ENCODE results near the gene CHCHD6.

The CHCHD6 gene

DNA sequence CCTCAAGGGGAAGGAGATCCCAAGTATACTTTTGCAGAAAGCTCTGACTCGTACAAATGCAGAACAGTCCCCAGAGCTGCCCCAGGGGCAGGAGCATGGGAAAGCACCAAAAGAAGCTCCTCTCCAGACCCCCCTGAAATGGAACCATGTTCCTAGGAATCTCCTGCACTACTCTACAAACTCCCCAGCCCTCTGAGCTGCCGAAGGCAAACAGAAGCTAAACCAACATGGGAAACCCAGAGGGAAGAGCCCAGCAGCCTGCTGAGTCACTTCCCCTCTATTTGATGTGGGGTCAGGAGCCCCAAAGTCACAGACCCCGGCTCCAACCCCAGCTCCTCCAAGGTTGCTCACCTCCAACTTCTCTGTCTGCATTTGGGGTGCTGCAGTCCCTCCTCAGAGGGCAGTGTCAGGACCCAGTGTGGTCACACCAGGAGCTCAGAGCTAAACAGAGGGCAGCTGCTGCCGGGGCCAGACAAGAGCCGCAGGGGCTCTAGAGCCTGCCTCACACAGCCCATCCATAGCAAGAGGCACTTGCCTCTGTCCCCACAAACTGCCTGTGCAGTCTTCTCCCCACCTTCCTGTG lies 275.1 kb downstream of the CHCHD6 start:
- no peak for DNase-seq (ENCODE audit: low read depth in 2 of 2)

DNA sequence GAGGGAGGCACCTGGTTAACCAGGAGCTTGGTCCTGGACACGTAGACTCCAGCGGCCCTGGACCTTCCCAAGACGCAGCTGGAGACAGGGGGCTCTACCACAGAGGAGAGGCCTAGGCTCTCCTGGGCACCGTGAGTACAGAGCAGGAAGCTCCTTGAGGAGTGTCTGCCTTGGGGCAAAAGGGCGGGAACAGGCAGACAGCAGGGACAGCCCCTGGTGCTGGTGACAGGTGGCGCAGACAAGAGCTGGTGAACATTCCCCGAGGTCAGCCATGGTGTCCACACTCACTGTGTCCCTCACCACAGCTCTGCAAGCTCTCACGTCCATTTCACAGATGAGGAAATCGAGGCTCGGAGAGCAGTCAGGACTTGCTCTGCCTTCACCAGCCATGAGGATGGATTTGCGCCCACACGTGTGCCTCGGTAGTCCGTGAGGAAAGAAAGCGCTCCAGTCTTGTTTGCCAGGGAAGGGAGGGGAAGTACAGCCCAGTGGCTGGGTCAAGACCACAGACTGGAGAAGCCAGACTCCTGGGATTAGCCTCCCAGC lies 276.3 kb downstream of the CHCHD6 start:
- no peak for DNase-seq (ENCODE audit: low read depth in 2 of 2)

DNA sequence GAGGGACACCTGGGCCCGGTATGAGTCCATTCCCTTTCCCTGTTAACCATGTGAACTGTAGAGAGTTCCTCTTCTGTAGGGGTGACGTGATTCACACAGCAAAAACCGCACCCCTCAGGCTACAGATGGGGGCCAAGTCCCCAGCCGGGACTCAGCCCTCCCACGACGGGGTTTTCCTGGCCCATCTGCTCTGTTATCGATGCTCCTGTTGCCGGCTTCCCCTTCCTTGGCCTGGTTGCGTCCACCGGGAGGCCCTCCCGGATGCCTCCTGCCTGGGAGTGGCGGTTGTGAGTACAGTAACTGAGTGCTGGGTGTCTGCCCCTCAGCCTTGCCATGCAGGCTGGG lies 278.1 kb downstream of the CHCHD6 start:
- DNase-seq (ENCODE audit: low read depth in 2 of 2), result no peak

DNA sequence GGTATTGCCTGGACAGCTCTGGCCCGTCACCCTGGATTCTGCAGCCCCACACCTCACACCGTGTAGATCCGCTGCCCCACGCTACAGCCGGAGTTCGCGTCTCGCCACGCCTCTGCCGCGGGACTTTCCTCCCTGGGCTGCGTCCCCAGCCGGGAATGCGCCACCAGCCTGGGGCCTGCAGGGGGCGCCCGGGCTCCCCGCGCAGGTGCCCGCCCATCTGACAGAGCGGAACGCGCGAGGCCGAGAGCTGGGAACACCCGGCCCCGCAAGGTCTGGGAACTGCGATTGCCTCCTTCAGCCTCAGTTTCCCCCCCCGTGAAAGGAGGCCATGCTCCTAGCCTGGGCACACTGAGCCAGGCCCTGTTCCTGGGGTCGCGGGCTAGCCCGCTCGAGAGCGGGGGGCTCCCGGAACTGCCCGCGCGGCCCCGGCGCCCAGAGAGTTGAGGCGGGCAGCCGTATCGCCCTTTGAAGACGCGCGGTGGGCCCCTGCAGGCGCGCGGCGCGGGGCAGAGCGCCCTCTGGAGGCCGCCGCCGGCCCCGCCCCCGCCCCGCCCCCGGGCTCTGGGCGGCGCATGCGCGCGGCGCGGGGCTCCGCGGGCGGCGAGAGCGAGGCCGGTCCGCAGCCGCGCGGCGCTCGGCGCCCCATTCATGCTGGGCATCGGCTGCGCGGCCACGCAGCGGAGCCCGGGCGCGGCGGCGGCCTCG lies 278.6 kb downstream of the CHCHD6 start, which contains the start of gene PLXNA1:
TSS of gene PLXNA1 (plus strand) at position 645 of the 705 bp plus-strand sequence. CDS start 5,479 bp downstream, outside the sequence.
- DNase-seq (ENCODE audit: low read depth in 2 of 2), result peak; percentile 44 to 50

DNA sequence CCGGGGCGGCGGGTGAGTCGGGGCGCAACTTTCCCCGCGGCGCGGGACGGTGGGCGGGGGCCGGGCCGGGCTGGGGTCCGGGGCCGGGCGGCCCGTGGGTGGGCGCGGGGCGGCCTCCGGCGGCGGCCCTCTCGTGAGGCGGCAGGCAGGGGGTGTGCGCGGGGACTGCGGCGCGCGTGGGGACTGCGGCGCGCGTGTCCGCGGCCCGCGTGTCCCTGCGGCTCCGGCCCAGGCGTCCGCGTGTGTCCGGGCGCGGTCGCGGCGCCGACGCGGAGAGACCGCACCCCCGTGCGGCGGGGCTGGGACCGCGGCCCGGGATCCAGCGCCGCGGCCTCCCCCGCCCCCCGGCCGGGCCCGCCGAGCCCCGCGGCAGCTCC lies 279.2 kb downstream of the CHCHD6 start:
- DNase-seq (ENCODE audit: low read depth in 2 of 2), result no peak

DNA sequence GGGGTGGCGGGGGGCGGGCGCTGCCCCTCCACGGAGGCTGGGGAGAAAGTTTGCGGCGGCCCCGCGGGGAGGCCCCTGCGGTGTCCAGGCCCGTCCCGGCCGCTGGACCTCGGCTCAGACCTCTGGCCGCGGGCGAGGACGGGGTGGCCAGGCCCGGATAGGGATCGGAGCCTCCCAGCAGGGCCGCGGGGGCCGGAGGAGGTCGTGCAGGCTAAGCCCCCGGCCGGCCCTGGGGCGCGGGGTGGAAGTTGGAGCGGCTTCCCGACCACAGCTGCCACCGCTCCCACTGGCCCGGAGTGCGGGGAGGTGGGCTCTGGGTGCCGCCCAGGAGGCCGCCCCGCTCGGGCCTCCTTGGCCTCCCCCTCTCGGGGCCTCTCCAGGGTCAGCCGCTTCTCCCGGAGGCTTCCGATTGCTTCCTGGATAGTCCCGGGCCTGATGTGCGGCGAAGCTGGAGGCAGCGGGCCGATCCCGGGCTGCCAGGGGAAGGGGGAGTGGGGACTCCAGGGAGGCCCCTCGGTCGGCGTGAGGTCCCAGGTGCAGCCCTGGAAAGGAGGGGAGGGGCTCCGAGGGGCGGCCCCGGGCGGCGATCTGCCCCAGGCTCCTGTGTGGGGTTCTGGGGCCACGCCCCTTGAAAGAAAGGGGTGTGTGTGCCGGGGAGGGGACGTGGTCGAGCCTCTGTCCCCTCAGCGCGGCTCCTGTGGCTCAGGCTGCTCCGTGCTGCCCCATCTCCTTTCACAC lies 279.8 kb downstream of the CHCHD6 start:
- DNase-seq (ENCODE audit: low read depth in 2 of 2), result no peak

DNA sequence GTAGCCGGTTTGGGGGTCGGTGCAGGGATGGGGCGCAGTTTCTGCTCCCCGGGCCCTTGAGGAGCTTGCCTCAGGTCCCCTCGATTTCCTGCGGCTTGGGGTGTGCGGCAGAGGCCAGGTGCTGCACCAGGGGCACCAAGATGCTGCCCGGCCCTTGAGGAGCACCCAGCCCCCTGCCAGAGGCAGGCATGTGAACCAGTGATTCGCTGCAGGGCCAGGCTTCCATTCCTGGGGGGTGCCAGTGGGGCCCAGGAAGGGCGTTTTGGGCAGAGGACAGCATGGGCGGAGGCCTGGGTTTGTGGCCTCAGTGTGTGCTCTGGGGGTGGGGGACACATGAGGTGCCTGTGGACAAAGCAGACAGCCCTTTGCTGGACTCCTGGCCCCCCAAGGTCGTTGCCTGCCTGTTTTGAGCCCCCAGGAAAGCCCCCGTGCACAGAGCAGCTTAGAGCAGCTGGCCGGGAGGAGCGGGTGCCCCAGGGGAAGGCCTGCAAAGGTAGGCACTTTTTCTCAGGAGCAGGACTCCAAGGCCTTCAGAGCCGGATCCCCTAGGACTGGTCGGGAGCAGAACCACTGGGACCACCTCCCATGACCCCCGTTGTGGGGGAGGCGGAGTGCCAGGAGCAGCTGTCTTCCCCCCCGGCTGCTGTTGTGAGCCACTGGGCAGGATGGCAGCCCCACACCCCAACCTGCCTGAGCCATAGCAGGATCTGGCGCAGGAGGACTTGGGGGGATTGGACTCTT lies 280.5 kb downstream of the CHCHD6 start:
- no peak for DNase-seq (ENCODE audit: low read depth in 2 of 2)

DNA sequence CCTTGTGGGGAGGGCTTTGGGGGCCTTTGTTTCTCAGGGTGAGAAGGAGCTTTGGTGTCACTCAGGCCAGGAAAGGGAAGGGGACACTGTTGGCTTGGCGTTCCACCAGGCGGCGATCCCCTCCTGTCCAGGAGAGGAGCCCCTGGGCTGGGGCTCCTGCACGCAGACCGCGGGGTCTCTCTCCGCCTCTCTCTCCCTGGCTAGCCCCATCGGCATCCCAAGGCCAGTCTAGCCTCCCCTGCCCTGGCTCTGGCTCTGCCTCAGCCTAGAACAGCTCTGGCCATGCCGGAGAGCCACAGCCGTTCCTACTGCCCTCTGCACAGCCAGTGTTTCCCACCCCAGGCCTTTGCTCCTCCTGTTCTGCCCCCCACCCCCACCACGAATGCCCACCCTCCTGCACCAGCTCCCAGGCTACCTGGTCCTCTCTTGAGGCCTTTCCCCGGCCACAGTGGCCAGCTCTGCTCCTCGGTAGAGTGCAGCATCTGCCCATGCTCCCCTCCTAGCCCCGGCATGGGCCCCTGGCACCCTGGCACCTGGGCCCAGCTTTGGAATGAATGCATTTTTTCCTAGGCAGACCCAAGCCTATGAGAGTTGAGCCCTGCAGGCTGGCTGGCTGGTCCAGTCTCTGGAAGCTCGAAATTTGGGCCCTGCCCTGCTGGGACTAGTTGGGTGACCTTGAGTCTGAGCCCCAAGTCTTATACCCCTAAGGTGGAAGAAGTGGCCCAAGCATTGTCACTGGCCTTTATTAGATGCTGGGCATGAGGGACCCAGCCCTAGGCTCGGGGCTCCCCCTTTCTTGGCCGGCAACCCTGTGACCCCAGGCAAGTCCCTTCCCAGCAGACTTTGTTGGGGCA lies 281.3 kb downstream of the CHCHD6 start:
- no peak for DNase-seq (ENCODE audit: low read depth in 2 of 2)

DNA sequence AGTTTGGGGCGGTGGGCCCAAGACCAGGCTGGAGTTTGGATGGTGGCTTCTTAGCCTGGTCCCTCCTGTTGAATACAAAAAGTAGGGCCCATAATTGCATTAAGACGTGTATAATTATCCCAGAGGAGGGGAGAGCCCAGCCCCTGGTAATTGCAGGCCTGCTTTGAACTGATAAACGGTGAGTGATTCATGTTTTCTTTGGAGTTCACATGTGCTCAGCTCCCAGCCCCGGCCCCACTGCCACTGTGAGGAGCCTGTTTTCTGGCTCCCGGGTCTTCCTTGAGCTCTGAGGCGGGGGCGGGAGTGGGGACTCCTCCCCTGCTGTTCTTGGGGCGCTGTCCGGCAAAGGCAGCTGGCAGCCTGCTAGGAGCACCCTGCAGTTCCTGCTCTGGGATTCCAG lies 282.0 kb downstream of the CHCHD6 start:
- no peak for DNase-seq (ENCODE audit: low read depth in 2 of 2)

DNA sequence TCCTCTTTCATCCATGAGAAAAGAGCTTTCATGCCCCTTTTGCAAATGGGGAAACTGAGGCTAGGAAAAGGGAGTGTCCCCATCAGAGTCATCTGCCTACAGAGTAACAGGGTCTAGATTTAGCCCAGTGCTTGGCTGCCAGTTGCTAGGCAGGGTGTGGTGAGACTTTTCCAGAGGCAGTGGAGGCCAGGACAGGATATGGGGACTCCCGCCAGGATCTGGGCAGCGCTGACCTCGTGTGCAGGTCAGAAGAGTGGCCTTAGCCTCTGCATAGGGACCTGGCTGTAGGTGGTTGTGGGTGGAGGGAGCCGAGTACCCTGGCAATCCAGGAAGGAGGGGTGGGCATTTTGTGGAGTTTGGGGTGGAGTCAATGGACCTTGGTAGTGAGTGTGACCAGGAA lies 283.1 kb downstream of the CHCHD6 start:
- DNase-seq (ENCODE audit: low read depth in 2 of 2), result no peak

DNA sequence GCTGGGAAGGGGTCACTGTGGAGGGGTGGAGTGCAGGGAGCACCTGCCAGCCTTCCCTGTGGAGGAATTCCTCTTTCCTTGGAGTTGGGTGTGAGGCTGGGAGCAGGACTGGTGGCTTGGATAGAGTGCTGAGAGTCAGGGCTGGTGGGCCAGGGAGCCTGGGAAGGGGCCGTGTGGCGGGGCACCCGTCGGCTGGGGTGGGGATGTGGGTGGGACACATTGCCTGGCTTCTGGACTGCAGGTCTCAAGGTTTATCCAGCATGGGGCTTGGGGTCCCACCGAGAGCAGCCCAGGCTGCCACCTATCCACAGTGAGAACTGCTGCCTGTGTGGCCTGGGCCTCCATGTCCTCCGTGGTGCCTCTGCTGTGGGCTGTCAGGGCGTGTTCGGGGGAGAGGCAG lies 283.6 kb downstream of the CHCHD6 start:
- DNase-seq (ENCODE audit: low read depth in 2 of 2), result no peak

DNA sequence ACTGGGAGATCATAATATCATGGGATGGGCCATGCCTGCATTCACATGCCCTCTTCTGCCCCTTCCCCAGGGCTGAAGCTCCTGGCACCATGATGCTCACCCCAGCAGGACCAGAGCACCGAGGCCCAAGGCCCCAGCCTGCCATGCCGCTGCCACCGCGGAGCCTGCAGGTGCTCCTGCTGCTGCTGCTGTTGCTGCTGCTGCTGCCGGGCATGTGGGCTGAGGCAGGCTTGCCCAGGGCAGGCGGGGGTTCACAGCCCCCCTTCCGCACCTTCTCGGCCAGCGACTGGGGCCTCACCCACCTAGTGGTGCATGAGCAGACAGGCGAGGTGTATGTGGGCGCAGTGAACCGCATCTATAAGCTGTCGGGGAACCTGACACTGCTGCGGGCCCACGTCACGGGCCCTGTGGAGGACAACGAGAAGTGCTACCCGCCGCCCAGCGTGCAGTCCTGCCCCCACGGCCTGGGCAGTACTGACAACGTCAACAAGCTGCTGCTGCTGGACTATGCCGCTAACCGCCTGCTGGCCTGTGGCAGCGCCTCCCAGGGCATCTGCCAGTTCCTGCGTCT lies 284.5 kb downstream of the CHCHD6 start:
- DNase-seq (ENCODE audit: low read depth in 2 of 2), result no peak

DNA sequence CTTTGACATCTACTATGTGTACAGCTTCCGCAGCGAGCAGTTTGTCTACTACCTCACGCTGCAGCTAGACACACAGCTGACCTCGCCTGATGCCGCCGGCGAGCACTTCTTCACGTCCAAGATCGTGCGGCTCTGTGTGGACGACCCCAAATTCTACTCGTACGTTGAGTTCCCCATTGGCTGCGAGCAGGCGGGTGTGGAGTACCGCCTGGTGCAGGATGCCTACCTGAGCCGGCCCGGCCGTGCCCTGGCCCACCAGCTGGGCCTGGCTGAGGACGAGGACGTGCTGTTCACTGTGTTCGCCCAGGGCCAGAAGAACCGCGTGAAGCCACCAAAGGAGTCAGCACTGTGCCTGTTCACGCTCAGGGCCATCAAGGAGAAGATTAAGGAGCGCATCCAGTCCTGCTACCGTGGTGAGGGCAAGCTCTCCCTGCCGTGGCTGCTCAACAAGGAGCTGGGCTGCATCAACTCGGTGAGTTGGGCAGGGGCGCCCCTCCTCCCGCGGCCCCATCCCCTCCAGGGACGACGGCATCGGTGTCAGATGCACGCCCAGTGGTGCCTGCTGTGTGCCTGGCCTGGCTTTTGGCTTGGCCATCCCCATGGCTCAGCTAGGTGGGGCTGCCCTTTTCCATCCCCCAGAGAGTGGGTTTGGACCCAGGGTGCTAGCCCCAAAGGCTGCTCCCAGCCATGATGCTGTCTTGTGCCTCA lies 285.4 kb downstream of the CHCHD6 start:
- DNase-seq (ENCODE audit: low read depth in 2 of 2), result no peak

DNA sequence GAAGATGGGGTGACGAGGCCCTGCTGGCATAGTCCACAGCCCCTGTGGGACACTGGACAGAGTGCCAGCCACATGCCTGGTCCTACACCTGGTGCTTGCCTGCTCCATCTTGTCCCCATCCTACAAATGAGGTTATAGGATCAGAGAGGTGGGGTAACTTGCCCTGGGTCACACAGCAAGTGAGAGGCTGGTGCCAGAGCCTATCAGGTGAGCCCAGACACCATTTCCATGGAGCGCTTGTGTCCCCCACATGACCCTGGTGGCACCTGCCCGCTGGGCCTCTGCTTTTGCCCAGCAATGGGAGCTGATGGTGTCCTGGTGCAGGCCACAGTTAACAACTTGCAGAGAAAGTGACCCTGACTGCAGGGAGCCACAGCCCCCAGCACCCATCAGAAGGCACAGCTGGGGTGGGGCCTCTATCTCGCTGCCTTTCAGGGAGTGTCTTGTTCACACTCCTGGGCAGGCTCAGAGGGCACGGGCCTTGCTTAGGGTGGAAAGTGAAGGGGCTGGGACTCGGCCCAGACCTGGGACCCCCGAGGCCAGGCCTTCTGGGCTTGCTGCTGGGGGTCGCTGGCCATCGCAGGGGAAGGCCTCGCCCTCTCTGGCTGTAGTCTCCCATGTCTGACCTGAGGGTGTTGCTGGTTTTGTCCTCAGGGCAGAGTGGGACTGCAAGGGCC lies 286.1 kb downstream of the CHCHD6 start:
- no peak for DNase-seq (ENCODE audit: low read depth in 2 of 2)

DNA sequence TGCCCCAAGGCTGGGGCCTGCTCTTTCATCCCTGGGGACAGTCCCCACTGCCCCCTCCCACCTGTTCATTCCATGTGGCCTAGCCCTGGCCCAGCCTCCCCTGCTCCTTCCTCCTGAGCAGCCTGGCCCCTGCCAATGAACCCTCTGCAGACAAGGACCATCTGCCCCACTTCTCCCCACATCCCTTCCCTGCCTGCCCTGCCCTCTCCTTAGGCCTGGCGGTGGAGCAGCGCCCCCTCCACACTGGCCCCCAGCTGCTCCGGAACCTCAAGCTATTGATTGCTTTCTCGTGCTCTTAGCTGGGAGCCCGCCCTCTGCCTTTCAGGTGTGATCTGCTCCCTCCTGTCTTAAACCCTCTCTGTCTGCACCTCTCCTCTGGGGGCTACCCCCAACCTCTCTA lies 286.9 kb downstream of the CHCHD6 start:
- DNase-seq (ENCODE audit: low read depth in 2 of 2), result no peak

DNA sequence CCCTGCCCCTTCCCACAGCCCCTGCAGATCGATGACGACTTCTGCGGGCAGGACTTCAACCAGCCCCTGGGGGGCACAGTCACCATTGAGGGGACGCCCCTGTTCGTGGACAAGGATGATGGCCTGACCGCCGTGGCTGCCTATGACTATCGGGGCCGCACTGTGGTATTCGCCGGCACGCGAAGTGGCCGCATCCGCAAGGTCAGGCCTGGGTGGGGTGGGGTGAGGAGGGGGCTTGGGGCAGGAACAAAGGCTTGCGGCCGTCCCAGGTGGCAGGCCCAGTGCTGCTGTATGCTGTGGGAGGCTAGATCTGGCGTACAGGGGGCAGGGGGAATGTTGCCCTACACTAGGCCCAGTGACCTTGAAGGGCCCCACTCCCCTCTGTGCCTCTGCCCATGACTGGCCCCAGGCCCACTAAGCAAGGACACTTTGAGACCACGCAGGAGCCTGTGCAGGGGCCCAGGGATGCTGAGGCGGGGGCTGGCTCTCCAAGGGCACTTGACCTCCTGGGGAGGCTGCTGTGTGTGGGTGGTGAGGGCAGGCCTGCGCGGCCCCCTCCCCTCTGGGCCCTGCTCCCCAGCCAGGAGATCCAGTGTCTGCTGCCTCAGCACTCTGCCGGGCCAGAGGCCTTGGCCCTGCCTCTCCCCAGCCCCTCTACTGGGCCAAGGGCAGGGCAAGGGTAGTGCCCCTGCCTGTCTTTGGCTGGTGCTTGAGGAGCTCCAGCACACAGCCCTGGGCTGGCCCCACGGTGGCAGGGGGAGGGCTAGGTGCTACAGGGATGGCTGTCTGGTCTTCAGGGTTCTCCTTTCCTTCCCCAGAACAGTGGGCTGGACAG lies 287.5 kb downstream of the CHCHD6 start:
- DNase-seq (ENCODE audit: low read depth in 2 of 2), result no peak

DNA sequence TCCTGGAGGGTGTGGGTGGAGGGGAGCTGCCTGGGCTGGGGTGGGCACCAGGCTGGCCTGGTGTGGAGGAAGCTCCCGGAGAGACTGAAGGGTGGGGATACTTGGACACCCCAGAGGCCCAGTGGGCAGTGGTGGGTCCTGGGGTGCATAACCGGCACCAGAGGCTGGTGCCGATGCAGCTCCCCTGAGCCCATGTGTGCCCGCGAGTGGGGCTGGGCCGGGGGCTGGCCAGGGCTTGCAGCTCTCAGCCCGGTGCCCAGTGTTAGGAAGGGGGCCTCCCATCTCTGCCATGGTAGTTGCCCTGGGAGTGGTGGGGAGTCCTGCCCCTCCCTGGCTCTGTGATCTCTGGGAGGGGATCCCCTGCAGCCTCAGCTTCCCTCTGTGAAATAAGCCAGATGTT lies 288.2 kb downstream of the CHCHD6 start:
- no peak for DNase-seq (ENCODE audit: low read depth in 2 of 2)

DNA sequence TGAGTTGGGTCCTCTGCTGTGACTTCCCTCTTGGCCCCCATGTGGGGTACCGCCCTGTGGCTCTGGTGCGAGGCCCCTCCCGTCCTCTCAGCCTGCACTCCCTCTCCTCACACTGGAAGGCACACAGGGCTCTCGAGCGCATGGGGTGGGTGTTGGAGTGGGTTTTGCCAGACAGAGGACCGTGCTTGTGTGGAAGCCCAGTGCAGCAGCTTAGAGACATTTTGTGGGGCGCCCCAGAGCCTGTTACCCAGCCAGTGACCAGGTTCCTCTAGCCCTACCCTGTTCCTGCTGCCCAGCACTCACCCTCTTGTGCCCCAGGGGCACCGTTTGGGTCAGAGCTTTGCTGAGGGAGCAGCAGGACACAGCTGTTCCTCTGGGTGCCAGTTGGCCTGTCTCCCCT lies 288.7 kb downstream of the CHCHD6 start:
- DNase-seq (ENCODE audit: low read depth in 2 of 2), result no peak

DNA sequence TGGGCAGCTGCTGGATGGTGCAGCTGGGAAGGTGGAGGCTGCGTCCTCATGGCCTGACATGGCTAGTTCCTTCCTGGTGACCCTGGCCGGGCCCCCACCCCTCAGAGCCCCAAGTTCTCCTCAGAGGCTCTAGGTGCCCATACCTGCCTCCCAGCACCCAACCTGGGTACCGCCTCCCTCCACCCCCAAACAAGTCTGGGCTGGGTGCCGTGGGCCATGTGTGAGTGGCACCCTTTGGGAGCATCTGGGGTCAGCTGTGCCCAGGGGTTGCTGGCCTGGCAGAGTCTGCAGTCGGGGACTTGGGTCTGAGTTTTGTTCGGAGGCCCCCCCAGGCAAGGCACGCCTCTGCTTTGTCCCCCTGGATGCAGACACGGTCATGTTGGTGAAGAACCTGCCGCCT lies 289.4 kb downstream of the CHCHD6 start:
- DNase-seq (ENCODE audit: low read depth in 2 of 2), result no peak
